GM12878 (cell line): ENCODE results near the gene GPR152. TPM values are rescaled to one million over a fixed set of nuclear protein-coding genes. Genes with fewer than 3 reads are reported as not detected.

ENCODE experiments used
- ATAC-seq: fragments of 200-7000 bp; cut with Tn5 transposase; 3 replicates; pipeline ENCODE4 v1.9.1; 2020; ENCODE audit warnings: mild to moderate bottlenecking, moderate library complexity
- BruUV-seq: library from RNA; stranded (reverse); fragments of 400-500 nt; replicated peaks from 2 replicates; lab custom pipeline; 2021; lab: Mats Ljungman, UMichigan
- CTCF ChIA-PET: fragments of 300-600 bp; sonication (Branson Sonifier 250); formaldehyde crosslinking; extraction: SDS; loops from one replicate; lab custom pipeline; 2021; ENCODE audit warnings: inconsistent platforms; lab: Yijun Ruan, JAX
- POLR2A ChIA-PET: fragments of 350-600 bp; formaldehyde crosslinking; extraction: SDS; loops from one replicate; lab custom pipeline; 2021; ENCODE audit warnings: inconsistent platforms; lab: Charles Lee
- RAD21 ChIA-PET: fragments of 300-600 bp; sonication (Branson Sonifier 250); formaldehyde crosslinking; loops from one replicate; lab custom pipeline; 2023; ENCODE audit warnings: antibody characterized with exemption; ENCODE audit not compliant: unreplicated experiment; lab: Charles Lee
- SMC1A ChIA-PET: fragments of 300-600 bp; sonication (Branson Sonifier 250); formaldehyde crosslinking; loops from one replicate; lab custom pipeline; 2023; ENCODE audit not compliant: unreplicated experiment, uncharacterized antibody; lab: Charles Lee
- DNase-seq: peaks from one replicate; pipeline ENCODE4 v3.0.0-alpha.2; 2011; ENCODE audit warnings: low read depth, low spot score
- FAIRE-seq: peaks from 3 replicates; lab custom pipeline; 2011; peaks lifted over from hg19 to GRCh38; lab: Jason Lieb, UNC
- H2AFZ ChIP-seq: 2 replicates; pipeline ENCODE4 v1.6.0; 2011; ENCODE audit warnings: low read depth, low read length, control low read depth; ENCODE audit not compliant: control insufficient read depth
- H3K27ac ChIP-seq: 2 replicates; pipeline ENCODE4 v1.5.1; 2011; ENCODE audit warnings: control low read depth; ENCODE audit not compliant: control insufficient read depth, insufficient read depth
- H3K27me3 ChIP-seq, 2 experiments: replicated peaks in 1 of 2; 2 replicates each; pipeline versions ENCODE4 v1.6.0 to v1.6.1; 2011; ENCODE audit warnings: low read length in 1 of 2; ENCODE audit not compliant: control insufficient read depth in 2 of 2, insufficient read depth in 2 of 2
- H3K36me3 ChIP-seq, 2 experiments: 2 replicates each; pipeline ENCODE4 v1.5.1; 2011; ENCODE audit warnings: low read length in 1 of 2; ENCODE audit not compliant: control insufficient read depth in 2 of 2, insufficient read depth in 2 of 2
- H3K4me1 ChIP-seq: 2 replicates; pipeline ENCODE4 v1.6.1; 2011; ENCODE audit warnings: mild to moderate bottlenecking, low read length, moderate library complexity, mixed read lengths; ENCODE audit not compliant: control insufficient read depth, insufficient read depth
- H3K4me2 ChIP-seq: 2 replicates; pipeline ENCODE4 v1.6.0; 2011; ENCODE audit warnings: control low read depth; ENCODE audit not compliant: control insufficient read depth, insufficient read depth
- H3K4me3 ChIP-seq: fragments of 200-600 bp; sonication (generic); 2 replicates; pipeline ENCODE4 v1.5.1; 2016
- H3K79me2 ChIP-seq: 2 replicates; pipeline ENCODE4 v1.6.0; 2011; ENCODE audit warnings: low read length; ENCODE audit not compliant: control insufficient read depth, insufficient read depth
- H3K9ac ChIP-seq: 2 replicates; pipeline ENCODE4 v1.8.0; 2011; ENCODE audit warnings: low read length, control low read depth, mixed read lengths; ENCODE audit not compliant: control insufficient read depth, insufficient read depth
- H3K9me3 ChIP-seq: replicated peaks from 3 replicates; pipeline ENCODE4 v1.5.1; 2011; ENCODE audit warnings: mild to moderate bottlenecking, low read length; ENCODE audit not compliant: control insufficient read depth, insufficient read depth
- H4K20me1 ChIP-seq: 2 replicates; pipeline ENCODE4 v1.6.0; 2011; ENCODE audit not compliant: control insufficient read depth, insufficient read depth
- BCL11A ChIP-seq: IDR thresholded peaks from 2 replicates; pipeline ENCODE4 v1.6.1; 2011; ENCODE audit warnings: low read depth, low read length
- GATAD2B ChIP-seq: fragments of 450-650 bp; conservative IDR thresholded peaks from 2 replicates; pipeline ENCODE4 v1.6.1; 2017; ENCODE audit warnings: low read depth, mild to moderate bottlenecking, moderate library complexity
- KDM1A ChIP-seq: fragments of 200-600 bp; sonication (generic); IDR thresholded peaks from 2 replicates; pipeline ENCODE4 v1.6.1; 2016; ENCODE audit warnings: borderline replicate concordance
- SKIL ChIP-seq: fragments of 450-650 bp; IDR thresholded peaks from 2 replicates; pipeline ENCODE4 v1.6.1; 2017; ENCODE audit warnings: mild to moderate bottlenecking, low read depth, inconsistent platforms; ENCODE audit not compliant: poor library complexity, severe bottlenecking
- SMAD1 ChIP-seq: fragments of 450-650 bp; IDR thresholded peaks from 2 replicates; pipeline ENCODE4 v1.6.1; 2018; ENCODE audit warnings: mild to moderate bottlenecking, low read depth; ENCODE audit not compliant: partially characterized antibody
- SRF ChIP-seq, 2 experiments: IDR thresholded peaks; 2 replicates each; pipeline ENCODE4 v1.6.1; 2011; ENCODE audit warnings: low read depth in 2 of 2, low read length in 2 of 2, mild to moderate bottlenecking in 1 of 2, moderate library complexity in 1 of 2
- SUZ12 ChIP-seq: fragments of 200-600 bp; sonication (generic); IDR thresholded peaks from one replicate; pipeline ENCODE4 v1.6.1; 2018; ENCODE audit warnings: antibody characterized with exemption, mild to moderate bottlenecking; ENCODE audit not compliant: unreplicated experiment
- WGBS: methylation state at CpG from one replicate; pipeline ENCODE4 v1.1.6; 2016; ENCODE audit warnings: low lambda C conversion rate; ENCODE audit not compliant: insufficient replicate concordance, insufficient coverage; ENCODE audit errors: missing lambda C conversion rate; 5-methylcytosine and 5-hydroxymethylcytosine counted together
- in situ Hi-C: fragments of 300-500 bp; cut with MboI; formaldehyde crosslinking; loops from 9 replicates; pipeline ENCODE4 v1.14.3; 2018; ENCODE audit warnings: mixed read lengths
- intact Hi-C: fragments of 100-400 bp; cut with micrococcal nuclease; formaldehyde crosslinking; loops from one replicate; pipeline ENCODE4 v1.14.2; 2022; ENCODE audit not compliant: unreplicated experiment
- polyA plus RNA-seq, 11 experiments: library from polyadenylated mRNA; depleted of rRNA in 4 of 11; unstranded in 6 of 11; stranded (reverse) in 5 of 11; fragments of >200 nt; fragmentation: Nextera tagmentation in 4 of 11; fragmentation: Illumina TruSeq in 1 of 11; extraction: Ambion mirVana in 4 of 11; extraction: Trizol in 1 of 11; gene quantifications; 1 replicate in 1 of 11; 2 replicates in 10 of 11; pipeline versions ENCODE4 v1.2.1 to v1.2.3, GENCODE V29; 2011 to 2016; ENCODE audit warnings: inconsistent platforms in 2 of 11, missing spikeins in 2 of 11, low read depth in 1 of 11
- total RNA-seq, 4 experiments: library from RNA; depleted of rRNA in 3 of 4; stranded (reverse); fragments of >200 nt in 3 of 4; fragmentation: Illumina TruSeq in 1 of 4; extraction: Trizol in 1 of 4; gene quantifications; 2 replicates each; pipeline versions ENCODE4 v1.2.1 to v1.2.3, GENCODE V29; 2013 to 2021

The GPR152 gene
- total and polyA plus RNA-seq, 10 of the 15 experiments (the other 5 are each of a cell fraction or from before 2014, with no cell fraction given): not detected

- SMC1A ChIA-PET: no interaction called here
- Histone ChIP-seq H3K79me2 (no peaks in the 10 kb centered on the region), H3K9ac (no peak within 1 kb of the TSS), H3K27ac (no peak within 1 kb of the TSS), H3K27me3 (peaks cover 0 to 5% of the 10 kb centered on the region in 2 experiments; a peak in 3 of 4 replicates), H3K4me2 (no peak within 1 kb of the TSS), H3K9me3 (no peaks in the 10 kb centered on the region), H2AFZ (no peak within 1 kb of the TSS), H3K4me3 (no peak within 1 kb of the TSS), H4K20me1 (no peaks in the 10 kb centered on the region), H3K4me1 (peaks cover 10% of the 10 kb centered on the region), H3K36me3 (no peaks in the 10 kb centered on the region)
- no peak for DNase-seq
- intact Hi-C loops (no loop called here), in situ Hi-C loops (no loop called here)
- WGBS: 12% methylated on average over 32 of the region's 67 CpGs
- CTCF ChIA-PET: no interaction called here
- FAIRE-seq: no peak
- RAD21 ChIA-PET: no interaction called here
- no peak for ATAC-seq
- BruUV-seq: no TSS peak
- POLR2A ChIA-PET: no interaction called here
- no peak for TF ChIP-seq SKIL
- TF ChIP-seq KDM1A: no peak
- TF ChIP-seq SMAD1: no peak
- no peak for TF ChIP-seq BCL11A
- TF ChIP-seq SUZ12: peak; percentile 75
- TF ChIP-seq GATAD2B: no peak
- TF ChIP-seq SRF (IDR thresholded peaks at IDR 0.05; ENCODE audit: low read depth in 2 of 2, low read length in 2 of 2): 0 out of 4 replicates have a peak, but pooled peaks of 1 of the 2 experiments have one; percentile 2
Observed at GRCh38 chr11:67415501-67416304, 36.8 kb downstream of the GPR152 start, which contains the start of gene CARNS1. Gene CARNS1, plus strand, starts transcription at chr11:67415678. Its CDS starts 522 bp downstream, at chr11:67416200.
